HTERT RPE-1 (cell line): ENCODE data around the gene TNFSF9.
"Not testable (repeated sequence)": the region's sequence is repeated elsewhere in the genome, so short reads cannot be mapped to it uniquely, and the experiment has no call there.

ENCODE experiments used
- in situ Hi-C: fragments of 300-500 bp; cut with MboI; formaldehyde crosslinking; loops from 4 replicates; pipeline ENCODE4 v1.14.3; 2020; ENCODE audit warnings: low sequenced_read_pairs

TNFSF9 gene

GRCh38 chr19:6508028-6508771, 22.6 kb upstream of the TNFSF9 start:
- in situ Hi-C loops: not testable (repeated sequence)

- in situ Hi-C loops: no loop called here
Observed at GRCh38 chr19:6509118-6509971, 21.5 kb upstream of the TNFSF9 start.

- in situ Hi-C loops: no loop called here
Observed at GRCh38 chr19:6510618-6511017, 20.2 kb upstream of the TNFSF9 start.

- in situ Hi-C loops: no loop called here
Observed at GRCh38 chr19:6514089-6514488, 16.7 kb upstream of the TNFSF9 start.

- in situ Hi-C loops: no loop called here
Observed at GRCh38 chr19:6514926-6515544, 15.8 kb upstream of the TNFSF9 start.

GRCh38 chr19:6516018-6516658, 14.7 kb upstream of the TNFSF9 start:
- in situ Hi-C loops: no loop called here

GRCh38 chr19:6516659-6517291, 14.1 kb upstream of the TNFSF9 start:
- in situ Hi-C loops: no loop called here

GRCh38 chr19:6518145-6518911, 12.5 kb upstream of the TNFSF9 start:
- in situ Hi-C loops: no loop called here

GRCh38 chr19:6519289-6519688, 11.5 kb upstream of the TNFSF9 start:
- in situ Hi-C loops: no loop called here

- in situ Hi-C loops: no loop called here
Observed at GRCh38 chr19:6521718-6522646, 8.8 kb upstream of the TNFSF9 start.

- in situ Hi-C loops: no loop called here
Observed at GRCh38 chr19:6522712-6523111, 8.1 kb upstream of the TNFSF9 start.

GRCh38 chr19:6524311-6524710, 6.5 kb upstream of the TNFSF9 start:
- in situ Hi-C loops: no loop called here

- in situ Hi-C loops: no loop called here
Observed at GRCh38 chr19:6527893-6528543, 2.8 kb upstream of the TNFSF9 start.

GRCh38 chr19:6528544-6529121, 2.2 kb upstream of the TNFSF9 start:
- in situ Hi-C loops: no loop called here

GRCh38 chr19:6529351-6529750, 1.5 kb upstream of the TNFSF9 start:
- in situ Hi-C loops: no loop called here

- in situ Hi-C loops: no loop called here
Observed at GRCh38 chr19:6529937-6530385, 865 bp upstream of the TNFSF9 start.

- in situ Hi-C loops: no loop called here
Observed at GRCh38 chr19:6531163-6531955, 533 bp downstream of the TNFSF9 start.
